HUES48 (cell line): ENCODE data around the gene HELZ.

Experiments
- H3K27ac ChIP-seq: one replicate; pipeline ENCODE4 v1.7.0; 2013; ENCODE audit warnings: low read depth, low read length, inconsistent platforms
- H3K27me3 ChIP-seq: 2 replicates; pipeline ENCODE4 v1.6.1; 2013; ENCODE audit warnings: mild to moderate bottlenecking, low read length; ENCODE audit not compliant: control insufficient read depth, insufficient read depth
- H3K36me3 ChIP-seq: 2 replicates; pipeline ENCODE4 v1.6.1; 2013; ENCODE audit warnings: low read length; ENCODE audit not compliant: control insufficient read depth, insufficient read depth
- H3K4me1 ChIP-seq: 2 replicates; pipeline ENCODE4 v1.6.1; 2013; ENCODE audit warnings: mild to moderate bottlenecking, low read length; ENCODE audit not compliant: control insufficient read depth, insufficient read depth
- H3K4me3 ChIP-seq: 2 replicates; pipeline ENCODE4 v1.5.1; 2013; ENCODE audit warnings: mild to moderate bottlenecking, low read depth, low read length
- H3K9ac ChIP-seq: 2 replicates; pipeline ENCODE4 v1.6.1; 2013; ENCODE audit warnings: mild to moderate bottlenecking, low read depth, low read length, moderate library complexity
- H3K9me3 ChIP-seq: 2 replicates; pipeline ENCODE4 v1.6.1; 2013; ENCODE audit warnings: low read length; ENCODE audit not compliant: control insufficient read depth, insufficient read depth

Gene HELZ

GRCh38 chr17:67227488-67227887, 17.5 kb downstream of the HELZ start:
- no peak overlapping the region for H3K27ac ChIP-seq
- no peak overlapping the region for H3K4me3 ChIP-seq
- no peaks in the 10 kb centered on the region for H3K4me1 ChIP-seq
- H3K9ac ChIP-seq, result no peak overlapping the region
- no peaks in the 10 kb centered on the region for H3K9me3 ChIP-seq
- peaks cover under 1% of the 10 kb centered on the region for H3K36me3 ChIP-seq
- no peaks in the 10 kb centered on the region for H3K27me3 ChIP-seq

- Histone ChIP-seq H3K27me3 (no peaks in the 10 kb centered on the region), H3K36me3 (peaks cover 5% of the 10 kb centered on the region), H3K9ac (no peak overlapping the region), H3K4me3 (no peak overlapping the region), H3K9me3 (no peaks in the 10 kb centered on the region), H3K4me1 (no peaks in the 10 kb centered on the region), H3K27ac (no peak overlapping the region)
Observed at GRCh38 chr17:67225316-67225715, 19.7 kb downstream of the HELZ start.

GRCh38 chr17:67224736-67225135, 20.3 kb downstream of the HELZ start:
- H3K4me3 ChIP-seq, result no peak overlapping the region
- H3K36me3 ChIP-seq, result peaks cover 5% of the 10 kb centered on the region
- H3K27ac ChIP-seq, result no peak overlapping the region
- no peaks in the 10 kb centered on the region for H3K9me3 ChIP-seq
- H3K9ac ChIP-seq, result no peak overlapping the region
- no peaks in the 10 kb centered on the region for H3K27me3 ChIP-seq
- no peaks in the 10 kb centered on the region for H3K4me1 ChIP-seq

GRCh38 chr17:67223924-67224323, 21.1 kb downstream of the HELZ start:
- Histone ChIP-seq H3K4me1 (no peaks in the 10 kb centered on the region), H3K9ac (no peak overlapping the region), H3K27me3 (no peaks in the 10 kb centered on the region), H3K4me3 (no peak overlapping the region), H3K27ac (no peak overlapping the region), H3K36me3 (peaks cover 5% of the 10 kb centered on the region; the same call in 1 of the 2 replicates), H3K9me3 (no peaks in the 10 kb centered on the region)

GRCh38 chr17:67221062-67221998, 23.7 kb downstream of the HELZ start:
- Histone ChIP-seq H3K36me3 (peaks cover 24% of the 10 kb centered on the region), H3K4me1 (no peaks in the 10 kb centered on the region), H3K27ac (no peak overlapping the region), H3K9ac (no peak overlapping the region), H3K4me3 (no peak overlapping the region), H3K27me3 (no peaks in the 10 kb centered on the region), H3K9me3 (no peaks in the 10 kb centered on the region)

- H3K27ac ChIP-seq, result no peak overlapping the region
- no peaks in the 10 kb centered on the region for H3K4me1 ChIP-seq
- no peaks in the 10 kb centered on the region for H3K27me3 ChIP-seq
Observed at GRCh38 chr17:67218385-67218950, 26.5 kb downstream of the HELZ start.

GRCh38 chr17:67217446-67217845, 27.6 kb downstream of the HELZ start:
- Histone ChIP-seq H3K27ac (no peak overlapping the region), H3K4me3 (no peak overlapping the region), H3K9ac (no peak overlapping the region), H3K36me3 (peaks cover 35% of the 10 kb centered on the region), H3K4me1 (no peaks in the 10 kb centered on the region), H3K9me3 (no peaks in the 10 kb centered on the region), H3K27me3 (no peaks in the 10 kb centered on the region)

More at GRCh38 chr17:67218385-67218950, 26.5 kb downstream of the HELZ start:
- Histone ChIP-seq H3K4me3 (no peak overlapping the region), H3K9ac (no peak overlapping the region), H3K36me3 (peaks cover 37% of the 10 kb centered on the region), H3K9me3 (no peaks in the 10 kb centered on the region)

GRCh38 chr17:67216578-67217320, 28.2 kb downstream of the HELZ start:
- no peaks in the 10 kb centered on the region for H3K27me3 ChIP-seq
- H3K9me3 ChIP-seq, result no peaks in the 10 kb centered on the region
- no peak overlapping the region for H3K4me3 ChIP-seq
- no peak overlapping the region for H3K27ac ChIP-seq
- no peaks in the 10 kb centered on the region for H3K4me1 ChIP-seq
- peaks cover 32% of the 10 kb centered on the region for H3K36me3 ChIP-seq
- no peak overlapping the region for H3K9ac ChIP-seq

GRCh38 chr17:67215991-67216421, 29.0 kb downstream of the HELZ start:
- no peaks in the 10 kb centered on the region for H3K9me3 ChIP-seq
- H3K27me3 ChIP-seq, result no peaks in the 10 kb centered on the region
- no peak overlapping the region for H3K4me3 ChIP-seq
- H3K4me1 ChIP-seq, result no peaks in the 10 kb centered on the region
- H3K9ac ChIP-seq, result no peak overlapping the region
- H3K36me3 ChIP-seq, result peaks cover 32% of the 10 kb centered on the region
- H3K27ac ChIP-seq, result no peak overlapping the region

GRCh38 chr17:67212714-67213417, 32.1 kb downstream of the HELZ start:
- no peaks in the 10 kb centered on the region for H3K9me3 ChIP-seq
- peaks cover 23% of the 10 kb centered on the region for H3K36me3 ChIP-seq
- no peak overlapping the region for H3K4me3 ChIP-seq
- no peak overlapping the region for H3K27ac ChIP-seq
- H3K9ac ChIP-seq, result no peak overlapping the region
- no peaks in the 10 kb centered on the region for H3K4me1 ChIP-seq
- H3K27me3 ChIP-seq, result no peaks in the 10 kb centered on the region
